OCI-LY3 (cell line): Measurements from ENCODE around the gene ARAP1.

Source experiments
- EZH2phosphoT487 ChIP-seq: fragments of 200-600 bp; shearing (Covaris generic); IDR thresholded peaks from 2 replicates; pipeline ENCODE4 v1.6.1; 2018; ENCODE audit warnings: antibody characterized with exemption, mixed run types, low read depth
- TF ChIP-seq, protein P1 (sequence below): fragments of 200-600, 300-600 bp; sonication (generic); IDR thresholded peaks from 2 replicates; pipeline ENCODE4 v1.5.1; 2014; ENCODE audit warnings: antibody characterized with exemption, low read length, low read depth

DNA sequence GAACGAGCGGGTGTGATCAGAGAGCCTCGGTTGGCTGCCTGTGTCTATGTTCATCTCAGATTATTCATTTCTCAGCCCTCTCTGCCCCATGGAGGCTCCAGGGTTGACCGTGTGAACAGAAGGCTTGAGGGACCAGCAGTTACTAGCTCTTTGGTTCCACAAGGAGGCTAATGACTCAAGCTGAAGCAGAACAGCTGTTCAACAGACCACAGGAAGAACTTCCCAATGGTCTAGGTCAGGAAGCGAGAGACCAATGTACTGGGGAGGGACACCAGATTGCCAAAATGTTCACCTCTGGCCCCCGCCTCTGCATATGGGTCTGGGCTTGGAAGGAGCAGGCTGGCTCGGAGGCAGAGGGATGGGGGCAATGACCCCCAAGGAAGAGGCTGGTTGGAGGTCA, 63.3 kb downstream of the ARAP1 start:
- TF ChIP-seq, protein P1, sequence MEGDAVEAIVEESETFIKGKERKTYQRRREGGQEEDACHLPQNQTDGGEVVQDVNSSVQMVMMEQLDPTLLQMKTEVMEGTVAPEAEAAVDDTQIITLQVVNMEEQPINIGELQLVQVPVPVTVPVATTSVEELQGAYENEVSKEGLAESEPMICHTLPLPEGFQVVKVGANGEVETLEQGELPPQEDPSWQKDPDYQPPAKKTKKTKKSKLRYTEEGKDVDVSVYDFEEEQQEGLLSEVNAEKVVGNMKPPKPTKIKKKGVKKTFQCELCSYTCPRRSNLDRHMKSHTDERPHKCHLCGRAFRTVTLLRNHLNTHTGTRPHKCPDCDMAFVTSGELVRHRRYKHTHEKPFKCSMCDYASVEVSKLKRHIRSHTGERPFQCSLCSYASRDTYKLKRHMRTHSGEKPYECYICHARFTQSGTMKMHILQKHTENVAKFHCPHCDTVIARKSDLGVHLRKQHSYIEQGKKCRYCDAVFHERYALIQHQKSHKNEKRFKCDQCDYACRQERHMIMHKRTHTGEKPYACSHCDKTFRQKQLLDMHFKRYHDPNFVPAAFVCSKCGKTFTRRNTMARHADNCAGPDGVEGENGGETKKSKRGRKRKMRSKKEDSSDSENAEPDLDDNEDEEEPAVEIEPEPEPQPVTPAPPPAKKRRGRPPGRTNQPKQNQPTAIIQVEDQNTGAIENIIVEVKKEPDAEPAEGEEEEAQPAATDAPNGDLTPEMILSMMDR, result no peak
- no peak for TF ChIP-seq EZH2phosphoT487
